Panc1 (cell line): ENCODE data around the gene FBXO42. TPM values are rescaled to one million over a fixed set of nuclear protein-coding genes. Genes with fewer than 3 reads are reported as not detected.

Experiments used
- ATAC-seq: fragments of 200-7000 bp; cut with Tn5 transposase; 2 replicates; pipeline ENCODE4 v1.9.1; 2020; ENCODE audit warnings: mild to moderate bottlenecking, moderate library complexity
- BruUV-seq: library from RNA; stranded (reverse); fragments of 400-500 nt; replicated peaks from 2 replicates; lab custom pipeline; 2021; lab: Mats Ljungman, UMichigan
- CTCF ChIA-PET: fragments of 300-600 bp; sonication (Branson Sonifier 250); formaldehyde crosslinking; loops from one replicate; lab custom pipeline; 2022; ENCODE audit warnings: antibody characterized with exemption; lab: Charles Lee
- POLR2A ChIA-PET: fragments of 300-600 bp; sonication (Branson Sonifier 250); formaldehyde crosslinking; loops from one replicate; lab custom pipeline; 2022; ENCODE audit warnings: antibody characterized with exemption; lab: Charles Lee
- DNase-seq: peaks from one replicate; pipeline ENCODE4 v3.0.0-alpha.2; 2010; ENCODE audit warnings: low read depth, low spot score
- H3K27ac ChIP-seq: 2 replicates; pipeline ENCODE4 v1.5.1; 2011; ENCODE audit warnings: mild to moderate bottlenecking, low read length, inconsistent platforms
- H3K27me3 ChIP-seq: fragments of 200-500 bp; sonication (Bioruptor generic); 2 replicates; pipeline ENCODE4 v1.6.0; 2014; ENCODE audit warnings: low read length, inconsistent platforms; ENCODE audit not compliant: control insufficient read depth, insufficient read depth
- H3K36me3 ChIP-seq: fragments of 200-500 bp; sonication (Bioruptor generic); 2 replicates; pipeline ENCODE4 v1.5.1; 2014; ENCODE audit warnings: inconsistent platforms, mild to moderate bottlenecking, low read length, moderate library complexity; ENCODE audit not compliant: control insufficient read depth, insufficient read depth
- H3K4me1 ChIP-seq: 2 replicates; pipeline ENCODE4 v1.5.1; 2011; ENCODE audit warnings: inconsistent platforms, mild to moderate bottlenecking, low read length, moderate library complexity; ENCODE audit not compliant: control insufficient read depth, insufficient read depth
- H3K4me3 ChIP-seq, 2 experiments: 2 replicates each; pipeline ENCODE4 v1.5.1; 2011 to 2012; ENCODE audit warnings: low read depth in 2 of 2, low read length in 2 of 2, mild to moderate bottlenecking in 2 of 2, inconsistent platforms in 1 of 2, moderate library complexity in 1 of 2
- H3K9me3 ChIP-seq: fragments of 200-500 bp; sonication (Bioruptor generic); 2 replicates; pipeline ENCODE4 v1.5.1; 2014; ENCODE audit warnings: low read depth, mild to moderate bottlenecking, inconsistent platforms, low read length, moderate library complexity; ENCODE audit not compliant: control insufficient read depth, insufficient read depth
- CTCF ChIP-seq: fragments of 450-650 bp; IDR thresholded peaks from 2 replicates; pipeline ENCODE4 v1.5.1; 2017; ENCODE audit warnings: mild to moderate bottlenecking
- POLR2AphosphoS5 ChIP-seq: IDR thresholded peaks from 2 replicates; pipeline ENCODE4 v1.6.1; 2012; ENCODE audit warnings: mild to moderate bottlenecking, low read depth, low read length, moderate library complexity
- REST ChIP-seq, 2 experiments: IDR thresholded peaks; 2 replicates each; pipeline ENCODE4 v1.6.1; 2011 to 2012; ENCODE audit warnings: low read depth in 2 of 2, control low read depth in 1 of 2, low read length in 1 of 2, mild to moderate bottlenecking in 1 of 2, moderate library complexity in 1 of 2; ENCODE audit not compliant: insufficient read depth in 1 of 2
- SIN3A ChIP-seq: IDR thresholded peaks from 2 replicates; pipeline ENCODE4 v1.6.1; 2012; ENCODE audit warnings: low read depth, mild to moderate bottlenecking, low read length, moderate library complexity, borderline replicate concordance; ENCODE audit not compliant: insufficient read depth
- TCF7L2 ChIP-seq: IDR thresholded peaks from 2 replicates; pipeline ENCODE4 v1.6.1; 2011; ENCODE audit warnings: mild to moderate bottlenecking, low read depth, low read length, inconsistent platforms
- in situ Hi-C: cut with HindIII; loops from 2 replicates; pipeline ENCODE4 v1.10.0; 2016; ENCODE audit warnings: low sequenced_read_pairs, low pct_unique_long_range_greater_than_20kb
- intact Hi-C: fragments of 100-400 bp; cut with micrococcal nuclease; formaldehyde crosslinking; loops from one replicate; pipeline ENCODE4 v1.10.0; 2022; ENCODE audit not compliant: unreplicated experiment
- total RNA-seq: library from RNA; stranded (reverse); gene quantifications from one replicate; pipeline ENCODE4 v1.2.1, GENCODE V29; 2021; ENCODE audit not compliant: unreplicated experiment

FBXO42 gene
- total RNA-seq, 1 experiment from 2014 or later: 25.7 TPM

GRCh38 chr1:16302709-16303627, 49.3 kb downstream of the FBXO42 start:
- DNase-seq (no peak), ATAC-seq (no peak)
- POLR2A ChIA-PET: no interaction called here
- CTCF ChIA-PET: no interaction called here
- TF ChIP-seq POLR2AphosphoS5 (no peak), CTCF (no peak), TCF7L2 (no peak), REST (IDR thresholded peaks at IDR 0.05; ENCODE audit: insufficient read depth in 1 of 2, low read depth in 2 of 2, low read length in 1 of 2) (no peak), SIN3A (no peak)
- no peaks in the 10 kb centered on the region for H3K27me3 ChIP-seq
- H3K9me3 ChIP-seq: no peaks in the 10 kb centered on the region
- no peaks in the 10 kb centered on the region for H3K4me1 ChIP-seq
- no peak overlapping the region for H3K4me3 ChIP-seq
- in situ Hi-C loops: no loop called here
- intact Hi-C loops: no loop called here
- H3K27ac ChIP-seq: no peak overlapping the region
- no peaks in the 10 kb centered on the region for H3K36me3 ChIP-seq
- no TSS peak for BruUV-seq

- no peaks in the 10 kb centered on the region for H3K9me3 ChIP-seq
- POLR2A ChIA-PET: no interaction called here
- TF ChIP-seq SIN3A (no peak), TCF7L2 (no peak), POLR2AphosphoS5 (no peak), CTCF (no peak), REST (IDR thresholded peaks at IDR 0.05; ENCODE audit: insufficient read depth in 1 of 2, low read depth in 2 of 2, low read length in 1 of 2) (no peak)
- ATAC-seq (no peak), DNase-seq (no peak)
- no peak overlapping the region for H3K27ac ChIP-seq
- in situ Hi-C loops (no loop called here), intact Hi-C loops (no loop called here)
- CTCF ChIA-PET: no interaction called here
- no TSS peak for BruUV-seq
- H3K27me3 ChIP-seq: no peaks in the 10 kb centered on the region
- no peaks in the 10 kb centered on the region for H3K36me3 ChIP-seq
- no peaks in the 10 kb centered on the region for H3K4me1 ChIP-seq
- no peak overlapping the region for H3K4me3 ChIP-seq
These were observed 51.8 kb downstream of the FBXO42 start for GRCh38 chr1:16300436-16300835.
